HFFc6 (cell line): ENCODE data around the gene EPB41. TPM values are rescaled to one million over a fixed set of nuclear protein-coding genes. Genes with fewer than 3 reads are reported as not detected.
"Not testable (repeated sequence)": the region's sequence is repeated elsewhere in the genome, so short reads cannot be mapped to it uniquely, and the experiment has no call there.

ENCODE experiments used
- DNase-seq: peaks from one replicate; pipeline ENCODE4 v3.0.0-alpha.2; 2018
- H3K27ac Mint-ChIP-seq: 2 replicates; pipeline ENCODE4 v1.8.0; 2020; ENCODE audit warnings: mild to moderate bottlenecking, mixed read lengths
- H3K27me3 Mint-ChIP-seq: 2 replicates; pipeline ENCODE4 v1.8.0; 2021; ENCODE audit warnings: mild to moderate bottlenecking, moderate library complexity, mixed read lengths; ENCODE audit not compliant: insufficient read depth
- H3K36me3 Mint-ChIP-seq: 2 replicates; pipeline ENCODE4 v1.8.0; 2021; ENCODE audit warnings: low read depth, mixed read lengths
- H3K4me1 Mint-ChIP-seq: 2 replicates; pipeline ENCODE4 v1.8.0; 2020; ENCODE audit warnings: low read depth, mixed read lengths
- H3K4me3 Mint-ChIP-seq: 2 replicates; pipeline ENCODE4 v1.8.0; 2020; ENCODE audit warnings: mild to moderate bottlenecking, moderate library complexity, mixed read lengths
- H3K9me3 Mint-ChIP-seq: 2 replicates; pipeline ENCODE4 v1.8.0; 2020; ENCODE audit warnings: mild to moderate bottlenecking, mixed read lengths
- total RNA-seq, 6 experiments: library from RNA; stranded (reverse); fragmentation: NEBNext Ultra II Directional; extraction: Animal tissue kit (Norgen Biotek cat#: 25700); gene quantifications; 2 replicates in 1 of 6; 3 replicates in 5 of 6; pipeline ENCODE4 v1.2.3, GENCODE V29; 2021
- TF ChIP-seq, protein P1 (sequence below): fragments of 200-600 bp; sonication (generic); IDR thresholded peaks from 2 replicates; pipeline ENCODE4 v1.5.0; 2021; ENCODE audit warnings: antibody characterized with exemption, mild to moderate bottlenecking

EPB41 gene
- total RNA-seq, 6 experiments from 2014 or later, result 2.4 to 8.8 (median 3.4) TPM

DNA sequence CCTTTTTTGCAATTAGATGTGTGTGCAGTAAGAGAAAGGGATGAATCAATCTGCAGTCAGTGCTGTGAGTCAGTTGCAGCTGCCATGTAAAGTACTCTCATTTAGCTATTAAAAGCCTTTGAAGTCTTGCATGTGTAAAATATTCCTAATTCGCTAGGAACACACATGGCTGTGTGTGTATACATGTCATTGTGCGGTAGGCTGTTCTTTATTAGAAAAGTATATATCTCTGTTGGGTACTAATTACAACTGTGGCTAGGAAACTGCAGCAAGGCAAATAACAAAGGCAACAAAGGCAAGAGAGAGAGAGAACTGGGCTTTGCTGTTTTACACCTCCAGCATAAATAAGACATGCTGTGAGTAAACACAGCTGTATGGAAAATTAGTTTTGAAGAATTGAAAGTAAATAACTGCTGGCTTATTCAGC is 41.7 kb downstream of the EPB41 start:
- no peak overlapping the region for H3K27ac Mint-ChIP-seq
- TF ChIP-seq, protein P1, sequence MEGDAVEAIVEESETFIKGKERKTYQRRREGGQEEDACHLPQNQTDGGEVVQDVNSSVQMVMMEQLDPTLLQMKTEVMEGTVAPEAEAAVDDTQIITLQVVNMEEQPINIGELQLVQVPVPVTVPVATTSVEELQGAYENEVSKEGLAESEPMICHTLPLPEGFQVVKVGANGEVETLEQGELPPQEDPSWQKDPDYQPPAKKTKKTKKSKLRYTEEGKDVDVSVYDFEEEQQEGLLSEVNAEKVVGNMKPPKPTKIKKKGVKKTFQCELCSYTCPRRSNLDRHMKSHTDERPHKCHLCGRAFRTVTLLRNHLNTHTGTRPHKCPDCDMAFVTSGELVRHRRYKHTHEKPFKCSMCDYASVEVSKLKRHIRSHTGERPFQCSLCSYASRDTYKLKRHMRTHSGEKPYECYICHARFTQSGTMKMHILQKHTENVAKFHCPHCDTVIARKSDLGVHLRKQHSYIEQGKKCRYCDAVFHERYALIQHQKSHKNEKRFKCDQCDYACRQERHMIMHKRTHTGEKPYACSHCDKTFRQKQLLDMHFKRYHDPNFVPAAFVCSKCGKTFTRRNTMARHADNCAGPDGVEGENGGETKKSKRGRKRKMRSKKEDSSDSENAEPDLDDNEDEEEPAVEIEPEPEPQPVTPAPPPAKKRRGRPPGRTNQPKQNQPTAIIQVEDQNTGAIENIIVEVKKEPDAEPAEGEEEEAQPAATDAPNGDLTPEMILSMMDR, result no peak
- H3K4me1 Mint-ChIP-seq, result peaks cover 10% of the 10 kb centered on the region; the same call in 1 of the 2 replicates
- no peak overlapping the region for H3K4me3 Mint-ChIP-seq
- no peaks in the 10 kb centered on the region for H3K27me3 Mint-ChIP-seq
- H3K9me3 Mint-ChIP-seq, result no peaks in the 10 kb centered on the region
- no peaks in the 10 kb centered on the region for H3K36me3 Mint-ChIP-seq
- DNase-seq, result no peak

DNA sequence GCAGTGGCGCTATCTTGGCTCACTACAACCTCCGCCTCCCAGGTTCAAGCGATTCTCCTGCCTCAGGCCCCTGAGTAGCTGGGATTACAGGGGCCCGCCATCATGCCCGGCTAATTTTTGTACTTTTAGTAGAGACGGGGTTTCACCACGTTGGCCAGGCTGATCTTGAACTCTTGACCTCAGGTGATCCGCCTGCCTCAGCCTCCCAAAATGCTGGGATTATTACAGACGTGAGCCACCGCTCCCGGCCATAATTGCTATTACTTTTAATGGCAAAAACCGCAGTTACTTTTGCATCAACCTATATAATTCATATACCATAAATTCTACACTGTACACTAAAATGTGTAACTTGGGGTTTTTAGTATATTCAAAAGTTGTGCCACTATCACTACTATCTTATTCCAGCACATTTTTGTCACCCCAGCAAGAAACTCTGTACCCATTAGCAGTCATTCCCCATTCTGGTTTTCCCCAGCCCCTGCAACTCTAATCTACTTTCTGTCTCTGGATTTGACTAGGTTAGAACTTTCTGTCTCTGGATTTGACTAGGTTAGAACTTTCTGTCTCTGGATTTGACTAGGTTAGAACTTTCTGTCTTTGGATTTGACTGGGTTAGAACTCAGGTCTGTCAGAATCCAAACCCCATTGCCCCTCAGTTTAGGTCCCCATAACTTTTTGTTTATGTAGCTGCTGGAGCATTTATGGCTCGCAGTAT is 47.9 kb downstream of the EPB41 start:
- H3K4me1 Mint-ChIP-seq, H3K27ac Mint-ChIP-seq, H3K9me3 Mint-ChIP-seq, H3K27me3 Mint-ChIP-seq, DNase-seq, H3K36me3 Mint-ChIP-seq, H3K4me3 Mint-ChIP-seq: not testable (repeated sequence)

DNA sequence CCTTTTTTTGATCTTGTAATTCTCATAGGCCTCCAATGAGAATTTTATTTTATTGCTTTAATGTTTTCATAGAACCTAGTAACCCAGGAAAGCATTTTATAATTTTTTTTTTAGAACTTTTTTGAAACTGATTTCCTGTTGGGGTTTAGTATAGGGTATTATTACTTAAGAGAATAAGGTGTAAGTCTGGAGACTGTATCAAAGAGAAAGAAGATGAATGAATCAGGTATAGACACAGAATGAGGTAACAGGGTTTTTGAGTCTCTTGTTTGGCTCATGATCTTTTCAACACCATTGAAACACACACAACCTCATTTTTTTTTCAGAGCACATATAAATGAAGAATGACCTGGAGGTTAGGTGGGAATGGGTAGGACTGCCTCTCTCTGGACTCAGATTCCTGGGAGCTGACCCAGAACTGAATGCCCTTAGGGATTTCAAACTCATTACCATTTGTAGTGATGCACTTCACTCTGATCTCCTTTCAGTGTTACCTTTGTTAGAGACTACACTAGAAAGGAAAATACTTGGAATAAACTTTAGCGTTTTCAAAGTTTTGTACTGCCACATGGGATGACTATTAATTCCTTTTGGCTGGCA is 51.0 kb downstream of the EPB41 start:
- H3K4me1 Mint-ChIP-seq, result no peaks in the 10 kb centered on the region; the same call in 1 of the 2 replicates
- H3K9me3 Mint-ChIP-seq, result no peaks in the 10 kb centered on the region; the same call in 1 of the 2 replicates
- no peaks in the 10 kb centered on the region for H3K27me3 Mint-ChIP-seq
- H3K36me3 Mint-ChIP-seq, result no peaks in the 10 kb centered on the region
- H3K4me3 Mint-ChIP-seq, result no peak overlapping the region
- TF ChIP-seq, protein P1, result no peak
- no peak overlapping the region for H3K27ac Mint-ChIP-seq
- DNase-seq, result no peak

DNA sequence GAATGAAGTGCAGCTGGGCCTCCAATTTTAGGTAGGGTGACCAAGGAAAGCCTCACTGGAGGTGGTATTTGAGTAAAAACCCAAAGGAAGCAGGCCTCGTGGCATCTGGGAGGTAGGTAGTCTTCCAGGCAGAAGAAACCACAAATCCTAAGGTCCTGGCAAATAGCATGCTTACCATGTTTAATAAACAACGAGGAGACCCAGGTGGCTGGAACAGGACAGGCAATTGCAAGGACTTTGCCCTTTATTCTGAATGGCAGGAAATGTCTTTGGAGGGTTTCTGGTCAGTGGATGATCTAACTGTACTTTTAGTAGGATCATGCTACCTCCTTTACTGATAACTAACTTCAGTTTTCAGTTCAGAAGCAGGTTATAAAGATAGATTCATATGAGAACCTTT is 52.2 kb downstream of the EPB41 start:
- H3K9me3 Mint-ChIP-seq, result no peaks in the 10 kb centered on the region; the same call in 1 of the 2 replicates
- TF ChIP-seq, protein P1, result no peak
- no peak overlapping the region for H3K27ac Mint-ChIP-seq
- DNase-seq, result no peak
- H3K4me1 Mint-ChIP-seq, result peaks cover 5% of the 10 kb centered on the region
- H3K27me3 Mint-ChIP-seq, result no peaks in the 10 kb centered on the region
- no peaks in the 10 kb centered on the region for H3K36me3 Mint-ChIP-seq
- H3K4me3 Mint-ChIP-seq, result no peak overlapping the region

DNA sequence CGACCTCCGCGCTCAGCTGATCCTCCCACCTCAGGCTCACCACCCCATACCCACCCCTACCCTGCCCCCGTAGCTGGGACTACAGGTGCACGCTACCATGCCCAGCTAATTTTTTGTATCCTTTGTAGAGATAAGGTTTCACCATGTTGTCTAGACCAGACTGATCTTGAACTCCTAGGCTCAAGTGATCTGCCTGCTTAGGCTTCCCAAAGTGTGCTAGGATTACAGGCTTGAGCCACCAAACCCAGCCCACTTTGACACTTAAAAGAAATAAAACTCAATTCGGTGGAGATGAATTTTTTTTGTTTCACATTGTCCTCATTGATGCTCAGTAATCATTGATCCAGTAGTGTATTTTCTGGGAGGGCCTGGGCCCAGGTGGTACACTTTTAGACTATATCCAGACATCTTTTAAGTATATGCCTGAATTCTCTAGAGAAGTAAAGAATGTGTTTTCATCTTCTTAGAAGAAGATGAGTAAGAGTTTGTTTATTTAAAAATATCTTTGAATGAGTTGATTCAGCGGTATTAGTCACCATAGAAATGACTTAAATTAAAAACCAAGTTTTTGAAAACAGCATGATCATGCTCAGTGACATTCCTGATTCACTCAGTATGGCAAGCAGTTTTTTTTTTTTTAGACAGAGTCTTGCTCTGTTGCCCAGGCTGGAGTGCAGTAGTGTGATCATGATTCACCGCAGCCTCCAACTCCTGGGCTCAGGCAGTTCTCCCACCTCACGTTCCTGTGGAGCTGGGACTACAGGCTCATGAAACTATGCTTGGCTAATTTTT is 57.8 kb downstream of the EPB41 start:
- peaks cover 36% of the 10 kb centered on the region for H3K4me1 Mint-ChIP-seq
- H3K4me3 Mint-ChIP-seq, result peak overlapping the region; percentile 74

More for the DNA sequence above, 57.8 kb downstream of the EPB41 start:
- peak; percentile 95 for DNase-seq
- Mint-ChIP-seq H3K36me3 (0 out of 2 replicates have a peak, but pooled peaks cover 5% of the 10 kb centered on the region), H3K27ac (peak overlapping the region; percentile 96), H3K9me3 (no peaks in the 10 kb centered on the region), H3K27me3 (peaks cover 3% of the 10 kb centered on the region; the same call in 1 of the 2 replicates)
- TF ChIP-seq, protein P1, result no peak
